ENCODE data around the gene RPL14.
"Not testable (repeated sequence)": the region's sequence is repeated elsewhere in the genome, so short reads cannot be mapped to it uniquely, and the experiment has no call there.

The RPL14 gene

DNA sequence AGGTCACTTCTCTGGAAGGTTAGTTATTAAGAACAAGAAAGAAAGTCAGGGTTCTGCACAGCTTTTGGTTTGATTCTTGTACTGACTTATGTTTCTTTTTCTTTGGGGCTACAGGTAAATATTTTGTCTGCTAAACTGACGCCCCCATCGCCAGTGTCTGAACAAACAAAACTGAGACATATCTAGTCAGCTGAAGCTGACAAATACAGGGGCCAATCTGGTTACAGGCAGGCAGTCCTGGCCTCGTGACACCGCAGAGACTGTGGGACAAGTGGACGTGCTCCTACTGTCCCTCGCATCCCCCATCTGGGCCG, 4.6 kb upstream of the RPL14 start:
- Histone ChIP-seq H3K27me3 (ENCODE audit: insufficient read depth, low read length) (no peaks in the 10 kb centered on the region), H3K36me3 (ENCODE audit: insufficient read depth, low read length) (no peaks in the 10 kb centered on the region), H3K9me3 (ENCODE audit: low read length) (no peaks in the 10 kb centered on the region), H3K4me1 (ENCODE audit: insufficient read depth, low read length) (peaks cover 13% of the 10 kb centered on the region), H3K4me3 (ENCODE audit: low read length) (peak overlapping the region; percentile 74), H2AFZ (ENCODE audit: low read depth, low read length) (peak overlapping the region; percentile 15)

DNA sequence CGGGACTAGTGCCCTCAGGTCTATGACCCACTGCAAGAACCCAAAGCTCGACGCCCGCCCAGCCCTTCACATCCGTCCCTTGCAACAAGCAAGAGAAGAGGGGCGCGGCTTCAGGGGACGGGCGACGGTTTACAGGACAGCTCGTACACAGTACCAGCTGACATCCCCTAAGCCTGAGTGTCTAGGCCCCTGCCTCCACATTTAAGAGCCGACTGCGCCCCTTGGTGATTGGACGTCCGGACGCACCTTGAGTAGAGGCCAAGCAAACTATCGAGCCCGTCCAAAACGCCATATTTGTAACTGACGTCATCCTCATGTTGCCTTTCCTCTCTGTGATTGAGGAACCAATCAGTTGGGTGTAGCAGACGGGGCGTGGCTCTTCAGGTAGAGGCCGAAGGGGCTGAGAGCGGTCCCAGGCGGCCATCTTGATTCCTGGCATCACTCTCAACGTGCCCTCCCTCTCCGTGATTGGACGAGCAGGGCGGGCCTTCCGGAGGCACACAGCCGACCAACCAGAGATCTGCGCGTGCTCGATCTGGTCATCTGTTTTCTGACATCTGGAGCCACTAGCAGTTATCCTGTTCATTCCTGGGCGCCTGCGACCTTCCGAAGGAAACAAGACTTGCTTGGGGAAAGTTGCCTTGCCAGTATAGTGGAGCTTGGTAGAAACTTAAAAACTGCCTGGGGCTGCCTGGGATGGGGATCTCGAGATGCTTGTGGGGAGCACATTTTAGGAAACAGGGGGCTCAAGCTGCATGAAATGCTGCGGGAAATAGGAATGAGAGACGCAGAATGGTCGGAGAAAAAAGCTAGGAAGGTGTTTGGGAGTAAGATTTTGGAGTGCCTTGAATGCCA, 4.0 kb upstream of the RPL14 start:
- H2AFZ ChIP-seq (ENCODE audit: low read depth, low read length): peak overlapping the region; percentile 85
- no peaks in the 10 kb centered on the region for H3K27me3 ChIP-seq (ENCODE audit: insufficient read depth, low read length)
- no peaks in the 10 kb centered on the region for H3K9me3 ChIP-seq (ENCODE audit: low read length)
- peak overlapping the region; percentile 74 for H3K4me3 ChIP-seq (ENCODE audit: low read length)
- peaks cover 1% of the 10 kb centered on the region for H3K36me3 ChIP-seq (ENCODE audit: insufficient read depth, low read length)
- peaks cover 16% of the 10 kb centered on the region for H3K4me1 ChIP-seq (ENCODE audit: insufficient read depth, low read length)

DNA sequence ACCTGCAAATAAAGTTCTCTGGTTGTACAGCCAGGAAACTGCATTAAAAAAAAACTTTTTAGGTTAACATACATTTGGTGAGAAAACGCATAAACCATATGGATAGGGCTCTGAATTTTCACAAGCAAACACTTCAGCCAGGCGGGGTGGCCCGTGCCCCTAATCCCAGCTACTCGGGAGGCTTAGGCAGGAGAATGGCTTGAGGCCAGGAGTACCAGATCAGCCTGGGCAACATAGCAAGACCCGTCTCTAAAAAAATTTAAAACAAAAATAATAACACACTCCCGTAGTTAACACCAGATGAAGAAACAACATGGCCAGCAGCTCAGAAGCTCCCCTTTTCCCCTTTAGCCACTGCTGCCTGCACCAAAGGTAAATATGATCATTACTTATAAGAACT, 3.2 kb upstream of the RPL14 start:
- no peaks in the 10 kb centered on the region for H3K27me3 ChIP-seq (ENCODE audit: insufficient read depth, low read length)
- H3K4me1 ChIP-seq (ENCODE audit: insufficient read depth, low read length): peaks cover 24% of the 10 kb centered on the region
- peak overlapping the region; percentile 85 for H2AFZ ChIP-seq (ENCODE audit: low read depth, low read length)
- H3K4me3 ChIP-seq (ENCODE audit: low read length): peak overlapping the region; percentile 74
- no peaks in the 10 kb centered on the region for H3K9me3 ChIP-seq (ENCODE audit: low read length)
- peaks cover 9% of the 10 kb centered on the region for H3K36me3 ChIP-seq (ENCODE audit: insufficient read depth, low read length)

DNA sequence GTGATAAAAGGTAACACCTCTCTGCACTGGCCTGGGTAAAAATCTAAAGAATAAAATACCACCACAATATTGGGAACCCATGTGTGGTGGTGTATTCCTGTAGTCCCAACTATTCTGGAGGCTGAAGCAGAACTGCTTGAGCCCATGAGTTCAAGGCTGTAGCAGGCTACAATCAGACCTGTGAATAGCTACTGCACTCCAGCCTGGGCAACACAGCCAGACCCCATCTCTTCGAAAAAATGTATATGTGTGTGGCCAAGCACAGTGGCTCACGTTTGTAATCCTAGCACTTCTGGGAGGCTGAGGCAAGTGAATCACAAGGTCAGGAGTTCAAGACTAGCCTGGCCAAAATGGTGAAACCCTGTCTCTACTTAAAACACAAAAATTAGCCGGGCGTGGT, 1.8 kb upstream of the RPL14 start:
- H3K9me3 ChIP-seq (ENCODE audit: low read length): no peaks in the 10 kb centered on the region
- H3K4me3 ChIP-seq (ENCODE audit: low read length): no peak overlapping the region
- peaks cover 25% of the 10 kb centered on the region for H3K4me1 ChIP-seq (ENCODE audit: insufficient read depth, low read length)
- no peaks in the 10 kb centered on the region for H3K27me3 ChIP-seq (ENCODE audit: insufficient read depth, low read length)
- peaks cover 21% of the 10 kb centered on the region for H3K36me3 ChIP-seq (ENCODE audit: insufficient read depth, low read length)
- no peak overlapping the region for H2AFZ ChIP-seq (ENCODE audit: low read depth, low read length)

DNA sequence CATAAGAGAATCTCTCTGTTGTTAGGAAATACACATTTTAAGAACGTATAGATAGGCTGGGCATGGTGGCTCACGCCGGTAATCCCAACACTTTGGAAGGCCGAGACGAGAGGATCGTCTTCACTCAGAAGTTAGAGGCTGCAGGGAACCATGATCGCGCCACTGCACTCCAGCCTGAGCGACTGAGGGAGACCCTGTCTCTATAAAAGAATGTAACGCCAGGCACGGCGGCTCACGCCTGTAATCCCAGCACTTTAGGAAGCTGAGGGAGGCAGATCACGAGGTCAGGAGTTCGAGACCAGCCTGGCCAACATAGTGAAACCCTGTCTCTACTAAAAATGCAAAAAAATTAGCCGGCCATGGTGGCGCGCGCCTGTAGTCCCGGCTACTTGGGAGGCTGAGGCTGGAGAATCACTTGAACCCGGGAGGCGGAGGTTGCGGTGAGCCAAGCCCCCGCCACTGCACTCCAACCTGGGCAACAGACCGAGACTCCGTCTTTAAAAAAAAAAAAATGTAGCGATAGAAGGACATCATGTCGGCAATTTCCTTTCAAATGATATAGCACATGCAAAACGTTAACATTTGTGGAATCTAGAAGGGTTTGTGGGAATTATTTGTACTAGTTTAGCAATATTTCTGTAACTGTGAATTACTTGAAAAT, 730 bp upstream of the RPL14 start:
- peaks cover 25% of the 10 kb centered on the region for H3K4me1 ChIP-seq (ENCODE audit: insufficient read depth, low read length)
- peaks cover 32% of the 10 kb centered on the region for H3K36me3 ChIP-seq (ENCODE audit: insufficient read depth, low read length)
- peak overlapping the region; percentile 82 for H3K4me3 ChIP-seq (ENCODE audit: low read length)
- H2AFZ ChIP-seq (ENCODE audit: low read depth, low read length): peak overlapping the region; percentile 58
- H3K27me3 ChIP-seq (ENCODE audit: insufficient read depth, low read length): no peaks in the 10 kb centered on the region
- H3K9me3 ChIP-seq (ENCODE audit: low read length): no peaks in the 10 kb centered on the region

DNA sequence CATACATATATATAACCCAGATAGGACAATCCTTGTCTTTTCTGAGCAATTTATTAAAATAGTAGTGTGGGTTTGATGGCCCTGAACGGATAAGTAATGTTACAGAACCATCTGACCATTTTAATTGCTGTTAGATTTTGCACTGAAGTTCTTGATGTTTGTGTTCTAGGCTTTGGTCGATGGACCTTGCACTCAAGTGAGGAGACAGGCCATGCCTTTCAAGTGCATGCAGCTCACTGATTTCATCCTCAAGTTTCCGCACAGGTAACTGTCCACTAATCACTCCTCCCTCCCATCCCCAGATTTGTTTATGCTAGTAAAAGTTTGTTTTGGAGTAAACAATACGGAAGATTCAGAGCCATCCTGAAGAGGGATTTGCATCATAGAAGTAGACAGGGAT, 1.3 kb downstream of the RPL14 start:
- H3K4me3 ChIP-seq (ENCODE audit: low read length): peak overlapping the region; percentile 82
- peaks cover 20% of the 10 kb centered on the region for H3K4me1 ChIP-seq (ENCODE audit: insufficient read depth, low read length)
- H3K36me3 ChIP-seq (ENCODE audit: insufficient read depth, low read length): peaks cover 45% of the 10 kb centered on the region
- no peak overlapping the region for H2AFZ ChIP-seq (ENCODE audit: low read depth, low read length)
- H3K9me3 ChIP-seq (ENCODE audit: low read length): no peaks in the 10 kb centered on the region
- H3K27me3 ChIP-seq (ENCODE audit: insufficient read depth, low read length): no peaks in the 10 kb centered on the region

DNA sequence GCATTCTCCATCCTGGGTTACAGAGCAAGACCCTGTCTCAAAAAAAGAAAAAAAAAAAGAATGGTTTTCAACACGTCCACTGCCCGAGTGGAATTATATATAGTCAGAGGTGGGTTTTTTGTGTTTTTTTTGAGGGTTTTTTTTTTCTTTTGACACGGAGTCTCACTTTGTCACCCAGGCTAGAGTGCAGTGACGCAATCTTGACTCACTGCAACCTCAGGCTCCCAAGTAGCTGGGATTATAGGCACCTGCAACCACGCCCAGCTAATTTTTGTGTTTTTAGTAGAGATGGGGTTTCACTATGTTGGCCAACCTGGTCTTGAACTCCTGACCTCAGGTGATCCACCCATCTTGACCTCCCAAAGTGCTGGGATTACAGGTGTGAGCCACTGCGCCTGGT, 3.3 kb downstream of the RPL14 start:
- not testable (repeated sequence) for H3K9me3 ChIP-seq (ENCODE audit: low read length); H2AFZ ChIP-seq (ENCODE audit: low read depth, low read length); H3K27me3 ChIP-seq (ENCODE audit: insufficient read depth, low read length); H3K4me3 ChIP-seq (ENCODE audit: low read length)
- peaks cover 58% of the 10 kb centered on the region for H3K36me3 ChIP-seq (ENCODE audit: insufficient read depth, low read length)
- H3K4me1 ChIP-seq (ENCODE audit: insufficient read depth, low read length): peaks cover 18% of the 10 kb centered on the region

DNA sequence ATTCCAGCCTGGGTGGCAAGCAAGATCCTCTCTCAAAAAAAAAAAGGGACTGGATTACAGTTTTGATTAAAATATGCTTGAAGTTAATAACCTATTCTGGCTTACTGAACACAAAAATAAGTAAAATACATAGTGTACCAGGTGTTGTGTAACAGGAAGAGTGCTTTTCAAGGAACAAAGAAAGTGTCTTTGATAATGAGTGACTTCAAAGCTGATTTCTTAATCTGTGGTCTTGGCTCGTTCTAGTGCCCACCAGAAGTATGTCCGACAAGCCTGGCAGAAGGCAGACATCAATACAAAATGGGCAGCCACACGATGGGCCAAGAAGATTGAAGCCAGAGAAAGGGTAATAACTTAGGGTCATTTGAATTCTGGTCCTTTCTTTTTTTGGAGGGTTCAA, 4.0 kb downstream of the RPL14 start:
- peaks cover 17% of the 10 kb centered on the region for H3K4me1 ChIP-seq (ENCODE audit: insufficient read depth, low read length)
- no peak overlapping the region for H3K4me3 ChIP-seq (ENCODE audit: low read length)
- no peak overlapping the region for H2AFZ ChIP-seq (ENCODE audit: low read depth, low read length)
- no peaks in the 10 kb centered on the region for H3K9me3 ChIP-seq (ENCODE audit: low read length)
- no peaks in the 10 kb centered on the region for H3K27me3 ChIP-seq (ENCODE audit: insufficient read depth, low read length)
- peaks cover 58% of the 10 kb centered on the region for H3K36me3 ChIP-seq (ENCODE audit: insufficient read depth, low read length)

DNA sequence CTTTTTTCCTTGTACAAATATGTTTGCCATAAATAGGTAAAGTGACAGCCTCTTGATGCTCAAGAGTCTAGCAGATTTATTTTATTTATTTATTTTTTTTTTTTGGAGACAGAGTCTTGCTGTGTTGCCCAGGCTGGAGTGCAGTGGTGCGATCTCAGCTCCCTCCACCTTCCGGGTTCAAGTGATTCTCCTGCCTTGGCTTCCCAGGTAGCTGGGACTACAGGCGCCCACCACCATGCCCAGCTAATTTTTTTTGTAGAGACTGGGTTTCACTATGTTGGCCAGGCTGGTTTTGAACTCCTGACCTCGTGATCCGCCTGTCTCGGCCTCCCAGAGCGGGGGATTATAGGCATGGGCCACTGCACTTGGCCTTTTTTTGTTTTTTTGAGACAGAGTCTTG, 5.7 kb downstream of the RPL14 start:
- H3K9me3 ChIP-seq (ENCODE audit: low read length); H3K27me3 ChIP-seq (ENCODE audit: insufficient read depth, low read length): not testable (repeated sequence)
- peaks cover 61% of the 10 kb centered on the region for H3K36me3 ChIP-seq (ENCODE audit: insufficient read depth, low read length)

DNA sequence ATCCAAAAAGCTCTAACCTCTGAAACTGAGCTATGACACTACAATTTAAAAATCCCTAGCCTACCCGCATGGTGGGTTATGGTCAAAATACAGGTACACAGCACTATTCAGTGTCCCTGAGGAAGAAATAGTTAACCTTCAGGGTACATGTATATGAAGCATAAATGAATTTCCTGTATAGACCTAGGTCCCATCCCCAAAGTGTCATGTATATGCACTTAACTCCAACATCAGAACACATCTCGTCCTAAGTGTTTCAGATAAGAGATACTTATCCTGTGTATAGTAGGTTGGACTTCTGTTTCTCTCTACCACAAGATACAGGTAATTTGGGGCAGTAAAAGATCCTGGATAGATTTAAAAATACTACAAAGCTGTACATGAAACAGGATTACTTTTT, 6.4 kb downstream of the RPL14 start:
- no peak overlapping the region for H3K4me3 ChIP-seq (ENCODE audit: low read length)
- no peak overlapping the region for H2AFZ ChIP-seq (ENCODE audit: low read depth, low read length)
- no peaks in the 10 kb centered on the region for H3K27me3 ChIP-seq (ENCODE audit: insufficient read depth, low read length)
- no peaks in the 10 kb centered on the region for H3K9me3 ChIP-seq (ENCODE audit: low read length)
- H3K36me3 ChIP-seq (ENCODE audit: insufficient read depth, low read length): peaks cover 55% of the 10 kb centered on the region
- H3K4me1 ChIP-seq (ENCODE audit: insufficient read depth, low read length): peaks cover 7% of the 10 kb centered on the region

More for the DNA sequence above, 5.7 kb downstream of the RPL14 start:
- H3K4me1 ChIP-seq (ENCODE audit: insufficient read depth, low read length): peaks cover 15% of the 10 kb centered on the region
- not testable (repeated sequence) for H3K4me3 ChIP-seq (ENCODE audit: low read length); H2AFZ ChIP-seq (ENCODE audit: low read depth, low read length)

DNA sequence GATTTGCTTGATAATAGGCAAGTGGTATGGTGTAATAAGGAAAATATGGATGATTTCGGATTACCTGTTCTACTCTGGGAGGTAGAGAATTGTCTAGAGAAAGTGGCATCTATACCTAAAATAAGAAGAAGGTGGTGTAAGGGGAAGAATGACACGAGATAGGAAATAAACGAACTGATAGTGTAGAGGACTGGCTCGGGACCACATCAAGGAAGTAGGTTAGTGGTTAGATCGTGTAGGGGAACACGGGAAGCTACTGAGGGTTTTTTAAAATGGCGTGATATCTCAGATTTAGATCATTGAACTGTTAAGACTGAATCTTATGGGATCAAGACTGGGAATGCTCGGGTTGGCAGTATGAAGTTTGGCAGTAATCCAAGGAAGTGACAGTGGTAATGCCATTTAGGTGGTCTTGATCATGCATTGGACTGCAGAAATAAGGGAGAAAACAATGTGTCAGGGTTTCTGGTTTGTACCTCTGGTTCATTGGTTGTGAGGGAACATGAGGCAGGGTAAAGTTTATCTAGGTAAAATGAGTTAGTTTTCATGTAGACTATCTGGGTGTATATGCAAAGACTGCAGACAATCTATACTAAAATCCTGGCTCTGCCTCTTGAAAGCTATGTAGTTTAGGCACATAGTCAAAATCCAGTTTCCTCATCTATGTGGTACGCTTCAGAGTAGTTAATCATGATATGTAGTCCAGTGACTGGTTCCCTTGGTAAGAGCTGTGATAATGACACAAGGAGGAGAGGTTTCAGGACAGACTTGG, 7.4 kb downstream of the RPL14 start:
- Histone ChIP-seq H3K4me1 (ENCODE audit: insufficient read depth, low read length) (peaks cover 4% of the 10 kb centered on the region), H3K4me3 (ENCODE audit: low read length) (no peak overlapping the region), H3K36me3 (ENCODE audit: insufficient read depth, low read length) (peaks cover 47% of the 10 kb centered on the region), H3K9me3 (ENCODE audit: low read length) (no peaks in the 10 kb centered on the region), H2AFZ (ENCODE audit: low read depth, low read length) (no peak overlapping the region), H3K27me3 (ENCODE audit: insufficient read depth, low read length) (no peaks in the 10 kb centered on the region)

DNA sequence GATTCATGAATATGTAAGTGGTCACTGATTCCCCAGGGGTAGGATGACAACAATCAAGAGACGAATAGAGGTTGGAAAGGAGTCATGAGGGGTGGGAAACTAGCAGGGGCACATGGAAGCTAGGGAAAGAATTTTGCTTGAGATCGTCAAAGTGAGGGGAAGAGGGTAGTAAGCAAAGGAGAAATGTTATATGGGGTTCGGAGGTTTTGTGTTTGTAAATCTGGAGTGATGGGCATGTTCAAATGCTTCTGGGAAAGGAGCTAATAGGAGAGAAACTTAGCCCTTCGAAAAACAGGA, 7.9 kb downstream of the RPL14 start:
- no peaks in the 10 kb centered on the region for H3K9me3 ChIP-seq (ENCODE audit: low read length)
- H2AFZ ChIP-seq (ENCODE audit: low read depth, low read length): no peak overlapping the region
- H3K36me3 ChIP-seq (ENCODE audit: insufficient read depth, low read length): peaks cover 43% of the 10 kb centered on the region
- H3K27me3 ChIP-seq (ENCODE audit: insufficient read depth, low read length): no peaks in the 10 kb centered on the region
- peaks cover 4% of the 10 kb centered on the region for H3K4me1 ChIP-seq (ENCODE audit: insufficient read depth, low read length)
- H3K4me3 ChIP-seq (ENCODE audit: low read length): no peak overlapping the region

DNA sequence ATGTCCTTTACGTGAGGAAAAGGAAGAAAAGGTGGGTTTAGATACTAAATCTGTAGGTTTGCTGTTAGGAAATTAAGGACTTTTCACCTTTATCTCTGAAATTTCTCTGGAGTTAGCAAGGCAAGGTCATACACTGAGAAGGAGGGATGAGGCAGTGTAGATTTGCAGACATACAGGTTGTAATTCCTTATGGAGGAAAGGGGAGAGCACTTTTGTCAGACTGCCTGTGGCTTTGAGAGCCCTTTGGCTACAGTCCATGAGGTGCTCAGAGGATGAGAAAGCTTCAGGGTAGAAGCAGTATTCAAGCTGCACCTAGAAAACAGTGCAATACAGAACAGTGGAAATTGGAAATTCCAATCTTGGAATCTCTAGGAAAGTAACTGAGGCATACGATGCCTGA, 8.3 kb downstream of the RPL14 start:
- no peak overlapping the region for H2AFZ ChIP-seq (ENCODE audit: low read depth, low read length)
- H3K36me3 ChIP-seq (ENCODE audit: insufficient read depth, low read length): peaks cover 39% of the 10 kb centered on the region
- no peaks in the 10 kb centered on the region for H3K9me3 ChIP-seq (ENCODE audit: low read length)
- H3K4me3 ChIP-seq (ENCODE audit: low read length): no peak overlapping the region
- no peaks in the 10 kb centered on the region for H3K27me3 ChIP-seq (ENCODE audit: insufficient read depth, low read length)
- H3K4me1 ChIP-seq (ENCODE audit: insufficient read depth, low read length): peaks cover 4% of the 10 kb centered on the region
